ENCODE data around the gene DUOXA2.

DNA sequence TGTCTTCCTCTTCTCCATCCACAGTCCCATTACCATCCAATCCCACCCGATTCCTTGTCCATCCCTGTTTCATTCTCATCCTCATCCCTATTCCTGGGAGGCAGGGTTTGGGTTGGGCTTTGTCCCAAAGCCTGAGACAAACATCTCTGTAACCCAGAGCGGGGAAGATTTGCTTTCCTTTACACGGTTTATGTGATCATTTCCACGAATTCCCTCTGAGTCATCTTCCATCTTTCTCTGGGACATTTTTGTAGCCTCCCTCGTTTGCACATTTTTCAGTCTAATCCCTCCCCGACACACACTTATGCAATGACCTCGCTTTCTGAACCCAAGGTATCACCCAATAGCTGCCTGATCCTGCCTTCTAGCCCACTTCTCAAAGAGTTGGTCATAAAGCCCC, 23.0 kb upstream of the DUOXA2 start:
- TF ChIP-seq, protein P1, sequence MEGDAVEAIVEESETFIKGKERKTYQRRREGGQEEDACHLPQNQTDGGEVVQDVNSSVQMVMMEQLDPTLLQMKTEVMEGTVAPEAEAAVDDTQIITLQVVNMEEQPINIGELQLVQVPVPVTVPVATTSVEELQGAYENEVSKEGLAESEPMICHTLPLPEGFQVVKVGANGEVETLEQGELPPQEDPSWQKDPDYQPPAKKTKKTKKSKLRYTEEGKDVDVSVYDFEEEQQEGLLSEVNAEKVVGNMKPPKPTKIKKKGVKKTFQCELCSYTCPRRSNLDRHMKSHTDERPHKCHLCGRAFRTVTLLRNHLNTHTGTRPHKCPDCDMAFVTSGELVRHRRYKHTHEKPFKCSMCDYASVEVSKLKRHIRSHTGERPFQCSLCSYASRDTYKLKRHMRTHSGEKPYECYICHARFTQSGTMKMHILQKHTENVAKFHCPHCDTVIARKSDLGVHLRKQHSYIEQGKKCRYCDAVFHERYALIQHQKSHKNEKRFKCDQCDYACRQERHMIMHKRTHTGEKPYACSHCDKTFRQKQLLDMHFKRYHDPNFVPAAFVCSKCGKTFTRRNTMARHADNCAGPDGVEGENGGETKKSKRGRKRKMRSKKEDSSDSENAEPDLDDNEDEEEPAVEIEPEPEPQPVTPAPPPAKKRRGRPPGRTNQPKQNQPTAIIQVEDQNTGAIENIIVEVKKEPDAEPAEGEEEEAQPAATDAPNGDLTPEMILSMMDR (IDR thresholded peaks at IDR 0.05) = no peak
- TF ChIP-seq POLR2A (IDR thresholded peaks at IDR 0.05) (no peak), POLR2AphosphoS5 (IDR thresholded peaks at IDR 0.05) (no peak), EP300 (IDR thresholded peaks at IDR 0.05) (no peak)

Measured in upper lobe of left lung (tissue), 4 donors.